Body of pancreas (tissue), 4 donors: ENCODE data around the gene ZNF471. TPM values are rescaled to one million over a fixed set of nuclear protein-coding genes. Genes with fewer than 3 reads are reported as not detected.

Experiments
- ATAC-seq: fragments of 150-250 bp; one replicate; pipeline ENCODE4 v1.9.1; 2016
- DNase-seq, 4 donors: peaks; one replicate each; pipeline ENCODE4 v3.0.0-alpha.2; 2019
- H3K27ac ChIP-seq, 4 donors: fragments of 200-600 bp; sonication (generic); 1 replicate in 3 of 4; 2 replicates in 1 of 4; pipeline versions ENCODE4 v1.5.1 to v1.6.1; 2016 to 2019; ENCODE audit warnings: mild to moderate bottlenecking in 1 of 4, mixed read lengths in 1 of 4, moderate library complexity in 1 of 4
- H3K27me3 ChIP-seq, 2 donors: fragments of 200-600 bp; sonication (generic); one replicate each; pipeline ENCODE4 v1.6.0; 2016; ENCODE audit warnings: mild to moderate bottlenecking in 1 of 2
- H3K36me3 ChIP-seq, 2 donors: fragments of 200-600 bp; sonication (generic); replicated peaks in 1 of 2; 2 replicates each; pipeline ENCODE4 v1.5.1; 2016; ENCODE audit warnings: low read depth in 2 of 2; ENCODE audit not compliant: insufficient read depth in 1 of 2
- H3K4me1 ChIP-seq: fragments of 200-600 bp; sonication (generic); one replicate; pipeline ENCODE4 v1.6.0; 2016
- H3K4me3 ChIP-seq, 2 donors: fragments of 200-600 bp; sonication (generic); 1 replicate in 1 of 2; 2 replicates in 1 of 2; pipeline ENCODE4 v1.5.1; 2016 to 2019
- H3K9me3 ChIP-seq, 3 donors: fragments of 200-600 bp; sonication (generic); 1 replicate in 2 of 3; 2 replicates in 1 of 3; pipeline ENCODE4 v1.5.1; 2016
- CTCF ChIP-seq, 7 experiments: fragments of 450-650 bp in 4 of 7; fragments of 200-600 bp in 3 of 7; sonication (generic) in 3 of 7; IDR thresholded peaks; one replicate each; pipeline ENCODE4 v1.5.1; 2016 to 2019; ENCODE audit warnings: antibody characterized with exemption in 7 of 7
- POLR2A ChIP-seq, 3 donors: fragments of 450-650 bp; IDR thresholded peaks; one replicate each; pipeline ENCODE4 v1.6.1; 2016; ENCODE audit warnings: antibody characterized with exemption in 3 of 3, mild to moderate bottlenecking in 2 of 3
- WGBS, 2 donors: methylation state at CpG; one replicate each; pipeline ENCODE4 v1.1.5; 2017; 5-methylcytosine and 5-hydroxymethylcytosine counted together
- intact Hi-C: fragments of 100-400 bp; cut with DNase I; formaldehyde crosslinking; loops from one replicate; pipeline ENCODE4 v1.15.1; 2023
- total RNA-seq, 2 donors: library from RNA; depleted of rRNA; stranded (reverse); fragments of >200 nt; gene quantifications; one replicate each; pipeline ENCODE4 v1.1.0, GENCODE V29; 2016

The ZNF471 gene
- total RNA-seq, 2 donors from 2014 or later, result 1.6 to 4.2 TPM

DNA sequence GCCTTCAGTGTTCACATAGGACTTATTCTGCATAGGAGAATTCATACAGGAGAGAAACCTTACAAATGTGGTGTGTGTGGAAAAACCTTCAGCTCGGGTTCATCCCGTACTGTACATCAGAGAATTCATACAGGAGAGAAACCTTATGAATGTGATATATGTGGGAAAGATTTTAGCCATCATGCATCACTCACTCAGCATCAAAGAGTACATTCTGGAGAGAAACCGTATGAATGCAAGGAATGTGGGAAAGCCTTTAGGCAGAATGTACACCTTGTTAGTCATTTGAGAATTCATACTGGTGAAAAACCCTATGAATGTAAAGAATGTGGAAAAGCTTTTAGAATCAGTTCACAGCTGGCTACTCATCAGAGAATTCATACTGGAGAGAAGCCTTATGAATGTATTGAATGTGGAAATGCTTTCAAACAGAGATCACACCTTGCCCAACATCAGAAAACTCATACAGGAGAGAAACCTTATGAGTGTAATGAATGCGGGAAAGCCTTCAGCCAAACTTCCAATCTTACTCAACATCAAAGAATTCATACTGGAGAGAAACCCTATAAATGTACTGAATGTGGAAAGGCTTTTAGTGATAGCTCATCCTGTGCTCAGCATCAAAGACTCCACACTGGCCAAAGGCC, 17.7 kb downstream of the ZNF471 start:
- 72 to 80% methylated on average over 4 of the region's 4 CpGs for WGBS, 2 donors
- Histone ChIP-seq H3K27me3 (no peaks in the 10 kb centered on the region), H3K36me3 (no peaks in the 10 kb centered on the region), H3K27ac (no peak overlapping the region), H3K9me3 (peaks cover 0 to 85% (median 3%) of the 10 kb centered on the region in 3 donors), H3K4me3 (no peak overlapping the region), H3K4me1 (no peaks in the 10 kb centered on the region)
- no peak for ATAC-seq
- TF ChIP-seq POLR2A (IDR thresholded peaks at IDR 0.05) (no peak), CTCF (IDR thresholded peaks at IDR 0.05) (no peak)
- no peak for DNase-seq
- intact Hi-C loops, result no loop called here

GRCh38 chr19:56537442-56537841, 29.8 kb downstream of the ZNF471 start:
- no peaks in the 10 kb centered on the region for H3K36me3 ChIP-seq

GRCh38 chr19:56538254-56538760, 30.7 kb downstream of the ZNF471 start:
- H3K9me3 ChIP-seq, result peaks cover 0 to 23% (median 0%) of the 10 kb centered on the region in 3 donors
- no peaks in the 10 kb centered on the region for H3K36me3 ChIP-seq
- H3K27me3 ChIP-seq, result no peaks in the 10 kb centered on the region
- peak overlapping the region; percentile 79 to 93 (median 86) for H3K27ac ChIP-seq
- ATAC-seq (peak; percentile 94), DNase-seq (peak; percentile 89 to 93 (median 91))
- peak in 3 of 7 experiments; percentile 3 to 34 (median 20) for TF ChIP-seq CTCF (IDR thresholded peaks at IDR 0.05)
- TF ChIP-seq POLR2A (IDR thresholded peaks at IDR 0.05), result peak in 2 of 3 donors; percentile 56
- peaks cover 12% of the 10 kb centered on the region for H3K4me1 ChIP-seq
- 0 to 2% methylated on average over 14 to 33 of the region's 46 CpGs for WGBS, 2 donors
- peak overlapping the region; percentile 42 to 79 for H3K4me3 ChIP-seq
- intact Hi-C loops, result no loop called here

More at GRCh38 chr19:56537442-56537841, 29.8 kb downstream of the ZNF471 start:
- no peak for ATAC-seq
- no peak overlapping the region for H3K27ac ChIP-seq
- no peak for DNase-seq
- TF ChIP-seq POLR2A (IDR thresholded peaks at IDR 0.05) (no peak), CTCF (IDR thresholded peaks at IDR 0.05) (no peak)
- no peaks in the 10 kb centered on the region for H3K27me3 ChIP-seq
- H3K4me1 ChIP-seq, result peaks cover 12% of the 10 kb centered on the region
- intact Hi-C loops, result no loop called here
- H3K9me3 ChIP-seq, result peaks cover 0 to 30% (median 0%) of the 10 kb centered on the region in 3 donors
- WGBS, 2 donors, result 81 to 97% methylated on average over 3 of the region's 3 CpGs
- no peak overlapping the region for H3K4me3 ChIP-seq

GRCh38 chr19:56538761-56539263, 31.2 kb downstream of the ZNF471 start, which contains the start of gene ZFP28:
TSS of gene ZFP28 (plus strand) at chr19:56538948. CDS start at chr19:56539019, 71 bp downstream.
- Histone ChIP-seq H3K36me3 (no peaks in the 10 kb centered on the region), H3K4me3 (peak within 1 kb of the TSS; percentile 65 to 79), H3K9me3 (peaks cover 0 to 22% (median 0%) of the 10 kb centered on the region in 3 donors), H3K4me1 (peaks cover 12% of the 10 kb centered on the region), H3K27me3 (no peaks in the 10 kb centered on the region), H3K27ac (peak within 1 kb of the TSS; percentile 79 to 93 (median 86))
- TF ChIP-seq CTCF (IDR thresholded peaks at IDR 0.05), result no peak
- TF ChIP-seq POLR2A (IDR thresholded peaks at IDR 0.05), result peak in 1 of 3 donors; percentile 2
- peak in 1 of 4 donors; percentile 76 for DNase-seq
- peak; percentile 76 for ATAC-seq
- WGBS, 2 donors, result 0 to 2% methylated on average over 1 to 47 of the region's 65 CpGs
- intact Hi-C loops, result no loop called here
